Cerebellar cortex (tissue), 1 donor: ENCODE measurements around the gene SREBF1.

Experiments
- DNase-seq: peaks from one replicate; pipeline ENCODE4 v3.0.0-alpha.2; 2015; ENCODE audit warnings: low spot score

The SREBF1 gene

GRCh38 chr17:17857496-17857895, 20.7 kb upstream of the SREBF1 start:
- DNase-seq, result no peak

- DNase-seq, result no peak
Observed at GRCh38 chr17:17856386-17856785, 19.6 kb upstream of the SREBF1 start.

- peak; percentile 44 for DNase-seq
Observed at GRCh38 chr17:17855976-17856375, 19.2 kb upstream of the SREBF1 start.

- no peak for DNase-seq
Observed at GRCh38 chr17:17853811-17854447, 17.1 kb upstream of the SREBF1 start.

- no peak for DNase-seq
Observed at GRCh38 chr17:17852930-17853329, 16.1 kb upstream of the SREBF1 start.

GRCh38 chr17:17851103-17852002, 14.6 kb upstream of the SREBF1 start:
- DNase-seq, result no peak

GRCh38 chr17:17849845-17850373, 13.1 kb upstream of the SREBF1 start:
- no peak for DNase-seq

GRCh38 chr17:17849147-17849820, 12.5 kb upstream of the SREBF1 start:
- no peak for DNase-seq

- DNase-seq, result no peak
Observed at GRCh38 chr17:17848311-17849082, 11.7 kb upstream of the SREBF1 start.

GRCh38 chr17:17847726-17848125, 10.9 kb upstream of the SREBF1 start:
- DNase-seq, result no peak

GRCh38 chr17:17847118-17847689, 10.4 kb upstream of the SREBF1 start:
- no peak for DNase-seq

GRCh38 chr17:17846645-17847044, 9.9 kb upstream of the SREBF1 start:
- DNase-seq, result no peak

GRCh38 chr17:17846003-17846402, 9.2 kb upstream of the SREBF1 start:
- DNase-seq, result no peak

- no peak for DNase-seq
Observed at GRCh38 chr17:17845046-17845775, 8.4 kb upstream of the SREBF1 start.

- DNase-seq, result peak; percentile 83
Observed at GRCh38 chr17:17844500-17844899, 7.7 kb upstream of the SREBF1 start.

GRCh38 chr17:17844079-17844478, 7.3 kb upstream of the SREBF1 start:
- DNase-seq, result no peak

GRCh38 chr17:17843096-17843495, 6.3 kb upstream of the SREBF1 start:
- DNase-seq, result no peak

GRCh38 chr17:17842111-17842876, 5.5 kb upstream of the SREBF1 start:
- no peak for DNase-seq

- no peak for DNase-seq
Observed at GRCh38 chr17:17841601-17842025, 4.8 kb upstream of the SREBF1 start.
